CD4-positive, alpha-beta memory T cell (primary cell): ENCODE data around the gene KCNQ1. TPM values are rescaled to one million over a fixed set of nuclear protein-coding genes. Genes with fewer than 3 reads are reported as not detected.

Experiments used
- CTCF ChIA-PET: fragments of 350-600 bp; sonication (Branson Sonifier 250); formaldehyde crosslinking; loops from one replicate; lab custom pipeline; 2021; ENCODE audit warnings: inconsistent platforms; ENCODE audit not compliant: partially characterized antibody; lab: Charles Lee
- POLR2A ChIA-PET: fragments of 350-600 bp; sonication (Branson Sonifier 250); formaldehyde crosslinking; loops from one replicate; lab custom pipeline; 2021; ENCODE audit not compliant: partially characterized antibody; lab: Charles Lee
- DNase-seq, 5 donors: peaks; one replicate each; pipeline versions ENCODE4 v3.0.0 to v3.0.0-alpha.2; 2020 to 2022; ENCODE audit warnings: mixed read lengths in 1 of 5
- H3K27ac ChIP-seq: one replicate; pipeline ENCODE4 v1.7.0; 2013; ENCODE audit warnings: low read depth, low read length
- H3K27me3 ChIP-seq: 2 replicates; pipeline ENCODE4 v1.7.0; 2013; ENCODE audit warnings: mild to moderate bottlenecking, low read length, moderate library complexity; ENCODE audit not compliant: insufficient read depth
- H3K36me3 ChIP-seq: 2 replicates; pipeline ENCODE4 v1.7.0; 2013; ENCODE audit warnings: mild to moderate bottlenecking, low read length, moderate library complexity; ENCODE audit not compliant: insufficient read depth
- H3K4me1 ChIP-seq: 2 replicates; pipeline ENCODE4 v1.7.0; 2013; ENCODE audit warnings: mild to moderate bottlenecking, low read length, moderate library complexity; ENCODE audit not compliant: insufficient read depth
- H3K4me3 ChIP-seq, 2 donors: one replicate each; pipeline ENCODE4 v1.7.0; 2013; ENCODE audit warnings: low read length in 2 of 2, mild to moderate bottlenecking in 1 of 2
- H3K9me3 ChIP-seq, 2 donors: one replicate each; pipeline ENCODE4 v1.7.0; 2013; ENCODE audit warnings: low read length in 2 of 2, control low read depth in 1 of 2; ENCODE audit not compliant: control insufficient read depth in 1 of 2
- H3K27ac Mint-ChIP-seq, 7 donors: one replicate each; pipeline ENCODE4 v1.8.0; 2020 to 2021; ENCODE audit warnings: mixed read lengths in 7 of 7, mild to moderate bottlenecking in 6 of 7, inconsistent platforms in 3 of 7, moderate library complexity in 3 of 7
- H3K27me3 Mint-ChIP-seq, 2 donors: one replicate each; pipeline ENCODE4 v1.8.0; 2020 to 2021; ENCODE audit warnings: mixed read lengths in 2 of 2
- H3K36me3 Mint-ChIP-seq, 2 donors: one replicate each; pipeline ENCODE4 v1.8.0; 2020 to 2021; ENCODE audit warnings: mixed read lengths in 2 of 2, inconsistent platforms in 1 of 2, mild to moderate bottlenecking in 1 of 2
- H3K4me1 Mint-ChIP-seq, 4 donors: one replicate each; pipeline ENCODE4 v1.8.0; 2020 to 2021; ENCODE audit warnings: mixed read lengths in 4 of 4, mild to moderate bottlenecking in 1 of 4
- H3K4me3 Mint-ChIP-seq, 8 donors: one replicate each; pipeline ENCODE4 v1.8.0; 2020 to 2021; ENCODE audit warnings: mixed read lengths in 8 of 8, mild to moderate bottlenecking in 7 of 8, moderate library complexity in 6 of 8, inconsistent platforms in 3 of 8
- H3K9me3 Mint-ChIP-seq, 8 donors: one replicate each; pipeline ENCODE4 v1.8.0; 2020 to 2021; ENCODE audit warnings: mixed read lengths in 8 of 8, mild to moderate bottlenecking in 5 of 8, inconsistent platforms in 3 of 8, moderate library complexity in 1 of 8
- intact Hi-C: fragments of 100-400 bp; cut with micrococcal nuclease; formaldehyde crosslinking; loops from one replicate; pipeline ENCODE4 v1.15.1; 2023
- polyA plus RNA-seq, 2 donors: library from polyadenylated mRNA; unstranded; fragments of 300-500 nt; fragmentation: Illumina TruSeq; gene quantifications; one replicate each; pipeline ENCODE4 v1.2.3, GENCODE V29; 2021
- total RNA-seq, 2 experiments: library from RNA; stranded (reverse); gene quantifications; one replicate each; pipeline ENCODE4 v1.2.3, GENCODE V29; 2021

Gene KCNQ1
- total and polyA plus RNA-seq, 4 experiments from 2014 or later: 5.4 to 21.7 (median 21.5) TPM

DNA sequence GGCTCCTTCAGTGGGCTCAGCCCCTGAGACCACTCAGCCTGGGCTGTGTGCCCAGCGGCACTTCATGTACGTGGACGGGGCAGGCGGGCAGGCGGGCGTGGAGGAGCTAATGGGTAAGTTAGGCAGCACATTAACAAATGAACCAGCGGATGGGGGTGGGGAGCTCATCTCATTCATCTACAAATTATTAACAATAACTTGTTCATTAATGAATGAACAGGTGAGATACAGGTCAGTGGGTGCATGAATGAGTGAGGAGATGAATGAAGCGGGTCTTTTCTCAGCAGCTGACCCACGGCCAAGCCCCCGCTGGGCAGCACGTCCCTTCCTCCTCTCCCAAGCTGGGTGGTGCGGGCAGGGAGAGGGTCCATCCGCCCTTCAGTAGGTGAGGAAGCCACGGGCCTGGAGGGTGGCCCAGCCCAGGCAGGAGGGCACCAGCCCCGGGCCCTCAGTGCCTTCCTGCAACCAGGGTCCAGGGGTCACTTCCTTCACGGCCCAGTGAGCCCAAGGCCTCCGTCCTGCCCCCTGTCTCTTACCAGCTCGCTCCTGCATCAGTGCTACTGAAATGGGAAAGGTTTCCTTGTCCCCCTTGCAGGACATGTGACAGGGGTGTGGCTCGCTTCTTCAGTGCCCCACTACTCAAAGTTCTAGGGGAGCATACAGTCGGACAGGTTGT is 315.5 kb downstream of the KCNQ1 start:
- intact Hi-C loops: no loop called here
- DNase-seq: no peak

GRCh38 chr11:2761131-2762030 is 316.6 kb downstream of the KCNQ1 start:
- intact Hi-C loops: no loop called here
- H3K27ac Mint-ChIP-seq: peak overlapping the region in 1 of 7 donors; percentile 32

More for the DNA sequence above, 315.5 kb downstream of the KCNQ1 start:
- no peak overlapping the region for H3K4me3 Mint-ChIP-seq
- no peaks in the 10 kb centered on the region for H3K9me3 ChIP-seq
- no peaks in the 10 kb centered on the region for H3K4me1 ChIP-seq
- H3K27me3 Mint-ChIP-seq: no peaks in the 10 kb centered on the region
- H3K36me3 Mint-ChIP-seq: peaks cover 2 to 11% of the 10 kb centered on the region in 2 donors
- H3K27ac ChIP-seq: no peak overlapping the region
- no peak overlapping the region for H3K4me3 ChIP-seq
- H3K27me3 ChIP-seq: no peaks in the 10 kb centered on the region
- H3K9me3 Mint-ChIP-seq: peaks cover 0 to 4% (median 0%) of the 10 kb centered on the region in 8 donors
- no peaks in the 10 kb centered on the region for H3K36me3 ChIP-seq
- no peaks in the 10 kb centered on the region for H3K4me1 Mint-ChIP-seq
- H3K27ac Mint-ChIP-seq: no peak overlapping the region
- ChIA-PET CTCF (no interaction called here), POLR2A (no interaction called here)

DNA sequence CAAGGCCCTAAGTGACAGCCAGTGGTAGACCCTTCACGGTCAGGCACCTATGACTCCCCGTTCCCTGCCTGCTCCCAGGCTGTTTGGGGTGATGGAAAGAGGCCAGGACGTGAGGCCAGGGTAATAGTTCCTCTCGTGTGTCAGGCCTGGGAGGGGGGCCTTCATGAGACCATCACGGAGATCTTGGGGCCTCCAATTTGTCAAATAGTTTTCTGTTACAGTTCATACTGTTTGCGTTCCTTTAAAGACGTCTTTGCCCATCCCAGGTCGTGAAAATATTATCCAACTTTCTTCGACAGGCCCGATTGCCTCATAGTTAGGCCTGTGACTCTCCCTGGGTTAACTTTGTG is 317.2 kb downstream of the KCNQ1 start:
- DNase-seq: no peak
- H3K27ac Mint-ChIP-seq: no peak overlapping the region

More at GRCh38 chr11:2761131-2762030, 316.6 kb downstream of the KCNQ1 start:
- Histone ChIP-seq H3K4me1 (no peaks in the 10 kb centered on the region), H3K36me3 (no peaks in the 10 kb centered on the region), H3K4me3 (no peak overlapping the region), H3K27me3 (no peaks in the 10 kb centered on the region), H3K9me3 (no peaks in the 10 kb centered on the region), H3K27ac (no peak overlapping the region)
- Mint-ChIP-seq H3K27me3 (no peaks in the 10 kb centered on the region), H3K9me3 (peaks cover 0 to 4% (median 0%) of the 10 kb centered on the region in 8 donors), H3K36me3 (peaks cover 4 to 7% of the 10 kb centered on the region in 2 donors), H3K4me1 (no peaks in the 10 kb centered on the region), H3K4me3 (no peak overlapping the region)
- no peak for DNase-seq
- ChIA-PET CTCF (no interaction called here), POLR2A (no interaction called here)

DNA sequence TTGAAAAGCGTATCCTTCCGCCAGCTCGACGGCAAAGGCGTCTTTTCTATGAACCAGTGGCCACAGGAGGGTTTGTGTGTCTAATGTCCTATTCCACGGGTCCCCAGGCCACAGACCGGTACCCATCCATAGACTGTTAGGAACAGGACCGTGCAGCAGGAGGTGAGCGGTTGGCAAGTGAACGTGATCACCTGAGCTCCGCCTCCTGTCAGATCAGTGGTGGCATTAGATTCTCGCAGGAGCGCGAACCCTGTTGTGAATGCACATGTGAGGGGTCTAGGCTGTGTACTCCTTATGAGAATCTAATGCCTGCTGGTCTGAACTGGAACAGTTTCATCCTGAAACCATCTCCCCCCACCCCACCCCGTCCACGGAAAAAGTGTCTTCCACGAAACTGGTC is 317.6 kb downstream of the KCNQ1 start:
- intact Hi-C loops: no loop called here
- no peak overlapping the region for H3K4me3 Mint-ChIP-seq
- H3K9me3 ChIP-seq: no peaks in the 10 kb centered on the region
- POLR2A ChIA-PET: no interaction called here
- H3K36me3 ChIP-seq: no peaks in the 10 kb centered on the region
- peaks cover 4 to 7% of the 10 kb centered on the region in 2 donors for H3K36me3 Mint-ChIP-seq
- H3K4me3 ChIP-seq: no peak overlapping the region
- peaks cover 0 to 2% (median 0%) of the 10 kb centered on the region in 8 donors for H3K9me3 Mint-ChIP-seq
- no peak for DNase-seq
- no peak overlapping the region for H3K27ac ChIP-seq
- no peaks in the 10 kb centered on the region for H3K27me3 ChIP-seq
- H3K27ac Mint-ChIP-seq: no peak overlapping the region
- H3K4me1 ChIP-seq: no peaks in the 10 kb centered on the region
- CTCF ChIA-PET: no interaction called here
- no peaks in the 10 kb centered on the region for H3K4me1 Mint-ChIP-seq
- H3K27me3 Mint-ChIP-seq: no peaks in the 10 kb centered on the region

More for the DNA sequence above, 317.2 kb downstream of the KCNQ1 start:
- Histone ChIP-seq H3K36me3 (no peaks in the 10 kb centered on the region), H3K27me3 (no peaks in the 10 kb centered on the region), H3K4me1 (no peaks in the 10 kb centered on the region), H3K4me3 (no peak overlapping the region), H3K27ac (no peak overlapping the region), H3K9me3 (no peaks in the 10 kb centered on the region)
- POLR2A ChIA-PET: no interaction called here
- CTCF ChIA-PET: no interaction called here
- Mint-ChIP-seq H3K36me3 (peaks cover 3 to 7% of the 10 kb centered on the region in 2 donors), H3K9me3 (peaks cover 0 to 2% (median 0%) of the 10 kb centered on the region in 8 donors), H3K27me3 (no peaks in the 10 kb centered on the region), H3K4me3 (no peak overlapping the region), H3K4me1 (no peaks in the 10 kb centered on the region)
- intact Hi-C loops: no loop called here

- H3K36me3 ChIP-seq: no peaks in the 10 kb centered on the region
- no peaks in the 10 kb centered on the region for H3K27me3 ChIP-seq
- intact Hi-C loops: no loop called here
- Mint-ChIP-seq H3K27ac (no peak overlapping the region), H3K9me3 (peaks cover 0 to 2% (median 0%) of the 10 kb centered on the region in 8 donors), H3K27me3 (no peaks in the 10 kb centered on the region), H3K36me3 (peaks cover 4 to 7% of the 10 kb centered on the region in 2 donors), H3K4me1 (no peaks in the 10 kb centered on the region), H3K4me3 (no peak overlapping the region)
- H3K9me3 ChIP-seq: no peaks in the 10 kb centered on the region
- no peak overlapping the region for H3K27ac ChIP-seq
- H3K4me1 ChIP-seq: no peaks in the 10 kb centered on the region
- DNase-seq: no peak
- CTCF ChIA-PET: no interaction called here
- H3K4me3 ChIP-seq: no peak overlapping the region
- POLR2A ChIA-PET: no interaction called here
These were observed 319.2 kb downstream of the KCNQ1 start for GRCh38 chr11:2763984-2764383.

- H3K27ac ChIP-seq: no peak overlapping the region
- no peak overlapping the region for H3K27ac Mint-ChIP-seq
- peaks cover 0 to 2% (median 0%) of the 10 kb centered on the region in 4 donors for H3K4me1 Mint-ChIP-seq
- intact Hi-C loops: no loop called here
- H3K4me3 Mint-ChIP-seq: no peak overlapping the region
- H3K36me3 Mint-ChIP-seq: peaks cover 4 to 7% of the 10 kb centered on the region in 2 donors
- DNase-seq: no peak
- no peaks in the 10 kb centered on the region for H3K4me1 ChIP-seq
- ChIA-PET CTCF (no interaction called here), POLR2A (no interaction called here)
- no peaks in the 10 kb centered on the region for H3K27me3 Mint-ChIP-seq
- no peak overlapping the region for H3K4me3 ChIP-seq
- H3K9me3 ChIP-seq: no peaks in the 10 kb centered on the region
- H3K36me3 ChIP-seq: no peaks in the 10 kb centered on the region
- no peaks in the 10 kb centered on the region for H3K27me3 ChIP-seq
- H3K9me3 Mint-ChIP-seq: peaks cover 0 to 2% (median 0%) of the 10 kb centered on the region in 8 donors
These were observed 320.7 kb downstream of the KCNQ1 start for GRCh38 chr11:2765491-2765890.

DNA sequence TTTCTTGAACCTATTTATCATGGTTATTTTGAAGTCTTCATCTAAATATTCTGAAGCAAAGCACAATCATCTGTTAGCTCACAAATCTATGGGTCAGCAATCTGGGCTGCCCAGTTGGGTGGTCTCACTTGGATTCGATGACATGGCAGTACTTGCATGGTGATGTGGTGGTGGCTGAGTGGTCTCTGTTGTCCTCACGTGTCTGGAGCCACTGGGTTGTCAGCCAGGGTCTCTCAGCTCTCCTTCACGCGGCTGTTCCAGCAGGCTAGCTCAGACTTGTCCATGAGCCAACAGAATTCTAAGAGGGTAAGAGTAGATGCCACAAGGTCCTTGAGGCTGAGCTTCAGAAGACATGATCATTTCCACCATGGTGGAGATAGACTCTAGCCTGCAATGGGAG is 321.4 kb downstream of the KCNQ1 start:
- H3K4me1 Mint-ChIP-seq: peaks cover 0 to 6% (median 0%) of the 10 kb centered on the region in 4 donors
- H3K27ac Mint-ChIP-seq: no peak overlapping the region
- CTCF ChIA-PET: no interaction called here
- H3K4me3 Mint-ChIP-seq: no peak overlapping the region
- no peak overlapping the region for H3K27ac ChIP-seq
- peaks cover 0 to 2% (median 0%) of the 10 kb centered on the region in 8 donors for H3K9me3 Mint-ChIP-seq
- no peaks in the 10 kb centered on the region for H3K4me1 ChIP-seq
- H3K36me3 Mint-ChIP-seq: peaks cover 4% of the 10 kb centered on the region in 2 donors
- POLR2A ChIA-PET: no interaction called here
- intact Hi-C loops: no loop called here
- no peaks in the 10 kb centered on the region for H3K36me3 ChIP-seq
- no peak for DNase-seq
- H3K27me3 ChIP-seq: no peaks in the 10 kb centered on the region
- no peaks in the 10 kb centered on the region for H3K27me3 Mint-ChIP-seq
- H3K9me3 ChIP-seq: no peaks in the 10 kb centered on the region
- no peak overlapping the region for H3K4me3 ChIP-seq
